ENCODE data around the gene CLASRP.
A peak's percentile ranks its signal among the peaks of the same experiment; 100 is the strongest.
"Not testable (repeated sequence)": the region's sequence is repeated elsewhere in the genome, so short reads cannot be mapped to it uniquely, and the experiment has no call there.

The CLASRP gene

DNA sequence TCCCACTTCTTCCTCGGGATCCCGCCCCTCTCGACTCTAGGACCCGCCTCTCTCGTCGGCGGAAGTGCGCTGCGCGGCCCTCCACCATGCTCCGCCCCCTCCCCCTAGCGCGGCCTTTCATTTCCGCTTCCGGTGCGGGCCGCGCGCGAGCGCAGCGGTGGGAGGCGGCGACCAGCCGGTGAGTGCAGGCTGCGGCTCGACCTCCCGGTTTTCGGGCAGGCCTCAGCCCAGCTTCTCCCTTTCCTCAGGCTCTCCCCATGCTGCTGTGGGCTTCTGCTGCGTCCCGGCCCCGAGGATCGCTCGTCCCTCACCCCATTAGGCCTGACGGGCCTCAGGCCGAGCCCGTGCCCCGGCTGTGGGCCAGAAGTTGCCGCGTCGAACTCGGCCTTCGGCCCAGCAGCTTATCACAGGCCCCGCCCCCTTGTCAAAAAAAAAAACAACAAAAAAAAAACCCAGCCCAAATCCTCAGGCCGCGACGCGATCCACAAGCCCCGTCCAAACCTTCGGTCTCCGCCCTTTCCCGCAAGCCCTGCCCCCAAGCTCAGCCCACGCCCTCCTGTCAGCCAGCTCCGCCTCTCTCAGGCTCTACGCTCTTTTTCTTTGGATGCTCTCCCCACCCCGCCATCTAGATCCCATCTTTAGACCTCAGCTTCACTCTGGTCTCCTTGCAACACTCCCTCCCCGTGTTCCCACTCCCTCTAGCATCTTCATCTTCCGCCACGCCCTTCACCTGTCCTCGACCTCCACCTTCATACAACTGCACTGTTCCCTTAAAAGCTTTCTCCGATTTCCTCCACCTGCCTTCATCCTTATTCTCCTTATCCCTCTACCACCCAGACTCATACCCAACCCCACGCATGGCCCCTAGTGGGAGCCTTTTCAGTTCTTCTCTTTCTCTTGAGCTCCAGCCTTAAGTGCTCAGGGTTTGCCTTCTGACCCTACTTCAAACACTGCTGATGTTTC is at the start of gene CLASRP:
Gene CLASRP, plus strand, starts transcription at position 115 of the 963 bp plus-strand sequence. CDS start 1,168 bp downstream, outside the sequence.
- Mint-ChIP-seq H3K4me3 (peak within 1 kb of the TSS; percentile 81), H3K27ac (peak within 1 kb of the TSS; percentile 95), H3K4me1 (ENCODE audit: low read depth) (peaks cover 42% of the 10 kb centered on the region), H3K27me3 (no peaks in the 10 kb centered on the region), H3K36me3 (ENCODE audit: low read depth) (peaks cover 94% of the 10 kb centered on the region), H3K9me3 (no peaks in the 10 kb centered on the region)
- intact Hi-C loops (cut with micrococcal nuclease), result no loop called here

GRCh38 chr19:44990459-44990858 is 48.4 kb upstream of the CLASRP start:
- Mint-ChIP-seq H3K9me3 (no peaks in the 10 kb centered on the region), H3K27me3 (no peaks in the 10 kb centered on the region), H3K4me3 (no peak overlapping the region), H3K4me1 (ENCODE audit: low read depth) (peaks cover 24% of the 10 kb centered on the region), H3K36me3 (ENCODE audit: low read depth) (peaks cover 90% of the 10 kb centered on the region), H3K27ac (no peak overlapping the region)
- intact Hi-C loops (cut with micrococcal nuclease), result no loop called here

- no peak overlapping the region for H3K27ac Mint-ChIP-seq
- H3K36me3 Mint-ChIP-seq (ENCODE audit: low read depth), result peaks cover 85% of the 10 kb centered on the region
- intact Hi-C loops (cut with micrococcal nuclease), result no loop called here
- no peaks in the 10 kb centered on the region for H3K9me3 Mint-ChIP-seq
- H3K4me3 Mint-ChIP-seq, result no peak overlapping the region
- H3K4me1 Mint-ChIP-seq (ENCODE audit: low read depth), result peaks cover 21% of the 10 kb centered on the region
- H3K27me3 Mint-ChIP-seq, result no peaks in the 10 kb centered on the region
Observed at GRCh38 chr19:44990966-44991365, 47.9 kb upstream of the CLASRP start.

GRCh38 chr19:44992336-44993163 is 46.3 kb upstream of the CLASRP start:
- H3K27me3 Mint-ChIP-seq, result no peaks in the 10 kb centered on the region
- intact Hi-C loops (cut with micrococcal nuclease), result no loop called here
- peaks cover 5% of the 10 kb centered on the region for H3K4me1 Mint-ChIP-seq (ENCODE audit: low read depth)
- H3K9me3 Mint-ChIP-seq, result no peaks in the 10 kb centered on the region
- H3K4me3 Mint-ChIP-seq, result no peak overlapping the region
- no peak overlapping the region for H3K27ac Mint-ChIP-seq
- H3K36me3 Mint-ChIP-seq (ENCODE audit: low read depth), result peaks cover 69% of the 10 kb centered on the region

DNA sequence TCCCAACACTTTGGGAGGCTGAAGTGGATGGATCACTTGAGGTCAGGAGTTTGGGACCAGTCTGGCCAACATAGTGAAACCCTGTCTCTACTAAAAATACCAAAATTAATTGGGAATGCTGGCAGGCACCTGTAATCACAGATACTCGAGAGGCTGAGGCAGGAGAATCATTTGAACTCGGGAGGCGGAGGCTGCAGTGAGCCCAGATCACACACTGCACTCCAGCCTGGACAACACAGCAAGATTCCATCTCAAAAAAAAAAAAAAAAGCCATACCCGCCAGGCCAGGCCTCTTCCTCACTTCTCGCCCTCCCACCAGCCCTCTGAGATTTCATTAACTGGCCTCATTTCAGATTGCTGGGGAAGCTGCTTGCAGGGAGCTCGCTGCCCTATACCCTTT is 45.3 kb upstream of the CLASRP start:
- H3K4me1 Mint-ChIP-seq (ENCODE audit: low read depth), result no peaks in the 10 kb centered on the region
- H3K27me3 Mint-ChIP-seq, result peaks cover 2% of the 10 kb centered on the region
- no peak overlapping the region for H3K4me3 Mint-ChIP-seq
- no peaks in the 10 kb centered on the region for H3K9me3 Mint-ChIP-seq
- H3K27ac Mint-ChIP-seq, result no peak overlapping the region
- H3K36me3 Mint-ChIP-seq (ENCODE audit: low read depth), result peaks cover 59% of the 10 kb centered on the region
- intact Hi-C loops (cut with micrococcal nuclease), result no loop called here

GRCh38 chr19:44993926-44994537 is 44.8 kb upstream of the CLASRP start:
- no peak overlapping the region for H3K27ac Mint-ChIP-seq
- H3K4me1 Mint-ChIP-seq (ENCODE audit: low read depth), result no peaks in the 10 kb centered on the region
- intact Hi-C loops (cut with micrococcal nuclease), result no loop called here
- peaks cover 2% of the 10 kb centered on the region for H3K27me3 Mint-ChIP-seq
- H3K36me3 Mint-ChIP-seq (ENCODE audit: low read depth), result peaks cover 54% of the 10 kb centered on the region
- no peak overlapping the region for H3K4me3 Mint-ChIP-seq
- H3K9me3 Mint-ChIP-seq, result no peaks in the 10 kb centered on the region

- Mint-ChIP-seq H3K4me3 (no peak overlapping the region), H3K27ac (no peak overlapping the region), H3K9me3 (no peaks in the 10 kb centered on the region), H3K36me3 (ENCODE audit: low read depth) (peaks cover 33% of the 10 kb centered on the region), H3K27me3 (peaks cover 4% of the 10 kb centered on the region), H3K4me1 (ENCODE audit: low read depth) (peaks cover 12% of the 10 kb centered on the region)
- intact Hi-C loops (cut with micrococcal nuclease), result no loop called here
Observed at GRCh38 chr19:44998025-44998424, 40.8 kb upstream of the CLASRP start.

DNA sequence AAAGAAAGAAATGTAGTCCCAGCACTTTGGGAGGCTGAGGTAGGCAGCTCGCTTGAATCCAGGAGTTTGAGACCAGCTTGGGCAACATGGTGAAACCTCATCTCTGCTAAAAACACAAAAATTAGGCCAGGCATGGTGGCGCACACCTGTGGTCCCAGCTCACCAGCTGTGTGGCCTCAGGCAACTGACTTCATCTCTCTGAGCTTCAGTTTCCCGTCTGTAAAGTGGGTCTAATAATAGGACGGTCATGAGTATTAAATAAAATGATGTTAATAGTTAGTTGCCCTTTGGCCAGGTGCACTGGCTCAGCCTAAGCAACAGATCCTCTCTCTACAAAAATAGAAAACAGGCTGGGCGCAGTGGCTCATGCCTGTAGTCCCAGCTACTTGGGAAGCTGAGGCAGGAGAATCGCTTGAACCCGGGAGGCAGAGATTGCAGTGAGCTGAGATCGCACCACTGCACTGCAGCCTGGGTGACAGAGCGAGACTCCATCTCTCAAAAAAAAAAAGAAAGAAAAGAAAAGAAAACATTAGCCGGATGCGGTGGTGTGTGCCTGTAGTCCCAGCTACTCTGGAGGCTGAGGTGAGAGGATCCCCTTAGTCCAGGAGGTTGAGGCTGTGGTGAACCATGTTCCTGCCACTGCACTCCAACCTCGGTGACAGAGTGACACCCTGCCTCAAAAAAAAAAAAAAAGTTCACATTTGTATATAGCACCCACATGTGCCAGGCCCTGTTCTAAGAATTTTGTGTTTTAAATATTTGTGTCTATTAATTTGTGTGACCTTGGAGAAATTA is 39.5 kb upstream of the CLASRP start:
- peaks cover 35% of the 10 kb centered on the region for H3K36me3 Mint-ChIP-seq (ENCODE audit: low read depth)
- peaks cover 13% of the 10 kb centered on the region for H3K4me1 Mint-ChIP-seq (ENCODE audit: low read depth)
- peak overlapping the region; percentile 100 for H3K27ac Mint-ChIP-seq
- H3K9me3 Mint-ChIP-seq; H3K4me3 Mint-ChIP-seq; H3K27me3 Mint-ChIP-seq; intact Hi-C loops (cut with micrococcal nuclease): not testable (repeated sequence)

DNA sequence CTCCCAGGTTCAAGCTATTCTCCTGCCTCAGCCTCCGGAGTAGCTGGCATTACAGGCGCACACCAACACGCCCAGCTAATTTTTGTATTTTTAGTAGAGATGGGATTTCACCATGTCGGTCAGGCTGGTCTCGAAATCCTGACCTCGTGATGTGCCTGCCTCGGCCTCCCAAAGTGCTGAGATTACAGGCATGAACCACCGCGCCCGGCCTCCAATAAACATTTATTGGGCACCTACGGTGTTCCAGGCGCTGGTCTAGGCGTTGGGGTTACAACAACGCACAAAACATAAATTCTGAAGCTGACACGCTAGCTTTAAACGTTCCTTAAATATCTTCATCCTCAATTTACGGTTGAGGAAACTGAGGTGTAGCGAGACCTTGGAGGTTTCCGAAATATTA is 38.2 kb upstream of the CLASRP start:
- not testable (repeated sequence) for H3K27me3 Mint-ChIP-seq, H3K9me3 Mint-ChIP-seq
- intact Hi-C loops (cut with micrococcal nuclease), result loop anchor here (5.0 kb wide), 2 partner anchors 48 to 177 kb away; partner anchors contain the start of genes BLOC1S3 and TRAPPC6A
- Mint-ChIP-seq H3K4me1 (ENCODE audit: low read depth) (peaks cover 14% of the 10 kb centered on the region), H3K27ac (peak overlapping the region; percentile 100), H3K4me3 (peak overlapping the region; percentile 50), H3K36me3 (ENCODE audit: low read depth) (peaks cover 43% of the 10 kb centered on the region)

DNA sequence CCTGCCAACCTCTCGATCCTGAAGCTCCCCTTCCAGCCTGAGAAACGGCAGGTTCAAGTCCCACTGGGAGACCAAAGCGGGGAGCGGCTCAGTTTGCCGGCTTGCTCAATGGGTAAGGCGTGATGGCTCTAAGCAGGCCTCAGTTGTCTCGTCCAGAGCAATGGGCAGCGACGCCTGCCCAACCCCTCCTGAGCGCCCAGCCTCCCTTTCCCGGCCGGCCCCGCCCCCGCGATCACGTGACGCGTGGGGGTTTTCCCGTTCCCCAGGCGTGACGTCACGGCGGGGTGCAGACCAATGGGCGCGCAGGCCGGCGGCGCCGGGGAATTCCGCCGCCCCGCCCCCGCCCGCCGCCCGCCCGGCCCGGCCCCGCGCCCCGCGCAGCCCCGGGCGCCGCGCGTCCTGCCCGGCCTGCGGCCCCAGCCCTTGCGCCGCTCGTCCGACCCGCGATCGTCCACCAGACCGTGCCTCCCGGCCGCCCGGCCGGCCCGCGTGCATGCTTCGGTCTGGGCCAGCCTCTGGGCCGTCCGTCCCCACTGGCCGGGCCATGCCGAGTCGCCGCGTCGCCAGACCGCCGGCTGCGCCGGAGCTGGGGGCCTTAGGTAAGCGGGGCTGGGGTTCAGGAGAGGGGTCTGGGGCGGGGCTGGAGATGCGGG is 37.6 kb upstream of the CLASRP start, which contains the start of gene RELB:
Gene RELB, plus strand, starts transcription at position 378 of the 653 bp plus-strand sequence. Its CDS starts 116 bp downstream, at position 494.
- Mint-ChIP-seq H3K9me3 (no peaks in the 10 kb centered on the region), H3K27ac (peak within 1 kb of the TSS; percentile 100), H3K27me3 (peaks cover 4% of the 10 kb centered on the region), H3K4me1 (ENCODE audit: low read depth) (peaks cover 19% of the 10 kb centered on the region), H3K36me3 (ENCODE audit: low read depth) (peaks cover 49% of the 10 kb centered on the region), H3K4me3 (peak within 1 kb of the TSS; percentile 93)
- intact Hi-C loops (cut with micrococcal nuclease), result loop anchor here (5.0 kb wide), 2 partner anchors 49 to 176 kb away; partner anchors contain the start of genes BLOC1S3 and TRAPPC6A

- H3K9me3 Mint-ChIP-seq, result no peaks in the 10 kb centered on the region
- peaks cover 2% of the 10 kb centered on the region for H3K27me3 Mint-ChIP-seq
- H3K27ac Mint-ChIP-seq, result no peak overlapping the region
- intact Hi-C loops (cut with micrococcal nuclease), result loop anchor here (5.0 kb wide), 2 partner anchors 51 to 174 kb away; partner anchors contain the start of genes BLOC1S3 and TRAPPC6A
- H3K4me3 Mint-ChIP-seq, result no peak overlapping the region
- H3K36me3 Mint-ChIP-seq (ENCODE audit: low read depth), result peaks cover 71% of the 10 kb centered on the region
- peaks cover 33% of the 10 kb centered on the region for H3K4me1 Mint-ChIP-seq (ENCODE audit: low read depth)
Observed at GRCh38 chr19:45003485-45003884, 35.4 kb upstream of the CLASRP start.

- peak overlapping the region; percentile 82 for H3K27ac Mint-ChIP-seq
- intact Hi-C loops (cut with micrococcal nuclease), result no loop called here
- H3K27me3 Mint-ChIP-seq, result no peaks in the 10 kb centered on the region
- H3K36me3 Mint-ChIP-seq (ENCODE audit: low read depth), result peaks cover 94% of the 10 kb centered on the region
- no peaks in the 10 kb centered on the region for H3K9me3 Mint-ChIP-seq
- peaks cover 38% of the 10 kb centered on the region for H3K4me1 Mint-ChIP-seq (ENCODE audit: low read depth)
- no peak overlapping the region for H3K4me3 Mint-ChIP-seq
Observed at GRCh38 chr19:45005787-45006186, 33.1 kb upstream of the CLASRP start.

Measured in dendritic cell treated with granulocyte-macrophage colony-stimulating factor and Interleukin-4, amounts not matched to agents 40 ng/mL and 50 ng/mL, for 4 days (primary cell).